GM18498 (cell line): ENCODE results near the gene RPS6KA1.
"Not testable (repeated sequence)": the region's sequence is repeated elsewhere in the genome, so short reads cannot be mapped to it uniquely, and the experiment has no call there.

Experiments used
- ATAC-seq: cut with Tn5 transposase; IDR thresholded peaks from one replicate; pipeline ENCODE4 v1.9.1; 2021; ENCODE audit warnings: mild to moderate bottlenecking, moderate library complexity; ENCODE audit not compliant: unreplicated experiment

Gene RPS6KA1

DNA sequence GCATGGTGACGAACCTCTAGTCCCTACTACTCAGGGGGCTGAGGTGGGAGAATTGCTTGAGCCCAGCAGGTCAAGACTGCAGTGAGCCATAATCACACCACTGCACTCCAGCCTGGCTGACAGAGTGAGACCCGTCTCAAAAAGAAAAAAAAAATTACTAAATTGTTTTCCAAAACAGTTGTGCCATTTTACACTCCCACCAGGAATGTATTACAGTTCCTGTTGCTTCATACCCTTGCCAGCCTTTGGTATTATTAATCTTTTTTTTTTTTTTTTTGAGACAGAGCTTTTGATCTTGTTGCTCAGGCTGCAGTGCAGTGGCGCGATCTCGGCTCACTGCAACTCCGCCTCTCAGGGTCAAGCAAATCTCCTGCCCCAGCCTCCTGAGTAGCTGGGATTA is 55.9 kb downstream of the RPS6KA1 start:
- no peak for ATAC-seq

DNA sequence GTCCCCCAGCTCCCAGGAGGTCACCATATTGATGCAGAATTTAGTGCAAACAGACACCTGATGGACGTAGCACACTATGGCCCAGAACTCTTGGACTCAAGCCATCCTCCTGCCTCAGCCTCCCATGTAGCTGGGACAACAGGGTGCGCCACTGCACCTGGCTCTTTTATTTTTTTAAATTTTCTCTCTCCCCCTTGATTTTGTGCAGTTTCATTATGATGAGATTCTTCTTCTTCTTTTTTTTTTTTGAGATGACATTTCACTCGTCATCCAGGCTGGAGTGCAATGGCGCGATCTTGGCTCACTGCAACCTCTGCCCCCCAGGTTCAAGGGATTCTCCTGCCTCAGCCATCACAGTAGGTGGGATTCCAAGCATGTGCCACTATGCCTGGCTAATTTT is 63.8 kb downstream of the RPS6KA1 start:
- no peak for ATAC-seq

DNA sequence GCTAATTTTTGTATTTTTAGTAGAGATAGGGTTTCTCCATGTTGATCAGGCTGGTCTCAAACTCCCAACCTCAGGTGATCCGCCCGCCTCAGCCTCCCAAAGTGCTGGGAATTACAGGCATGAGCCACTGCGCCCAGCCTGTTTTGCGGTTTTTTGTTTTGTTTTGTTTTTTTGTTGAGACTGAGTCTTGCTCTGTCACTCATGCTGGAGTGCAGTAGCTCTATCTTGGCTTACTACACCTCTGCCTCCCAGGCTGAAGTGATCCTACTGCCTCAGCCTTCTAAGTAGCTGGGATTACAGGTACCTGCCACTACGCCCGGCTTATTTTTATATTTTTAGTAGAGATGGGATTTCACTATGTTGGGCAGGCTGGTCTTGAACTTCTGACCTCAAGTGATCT is 65.0 kb downstream of the RPS6KA1 start:
- ATAC-seq = not testable (repeated sequence)

DNA sequence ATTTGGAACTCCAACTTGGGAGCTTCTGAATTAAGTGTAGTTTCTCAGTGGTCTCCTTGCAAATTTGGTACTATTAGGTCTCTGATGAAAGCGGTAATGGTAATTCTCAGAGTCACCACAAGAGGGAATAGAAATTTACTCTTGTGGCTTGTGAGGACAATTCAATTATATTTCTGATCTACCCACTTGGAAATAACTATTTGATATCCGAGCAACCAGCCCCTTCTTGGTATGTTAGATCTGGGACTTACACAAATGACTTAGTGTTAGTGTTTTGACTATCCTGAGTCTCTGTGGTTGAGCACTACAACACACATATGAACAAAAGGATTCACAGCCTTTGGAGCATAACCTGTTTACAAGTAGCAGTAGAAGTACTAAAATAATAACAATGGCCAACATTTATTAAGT is 68.1 kb downstream of the RPS6KA1 start:
- no peak for ATAC-seq

DNA sequence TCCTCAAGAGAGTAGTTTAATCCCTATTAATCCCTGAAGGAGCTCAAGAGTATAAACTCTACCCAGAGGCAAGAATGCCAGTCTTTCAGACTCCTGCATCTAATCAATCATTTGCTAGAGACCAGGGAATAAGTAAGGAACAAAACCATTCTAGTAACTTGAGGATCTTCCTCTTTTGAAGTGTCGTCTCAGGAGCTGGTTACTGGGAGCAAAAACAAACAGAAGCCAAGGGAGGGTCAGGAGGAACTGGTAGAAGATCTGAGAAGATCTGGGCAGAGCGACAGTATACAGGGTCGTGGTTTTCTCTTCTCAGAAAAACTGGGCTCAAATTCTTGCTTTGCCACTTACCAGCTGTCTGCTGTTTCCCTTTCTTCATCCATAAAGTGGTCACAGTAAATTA is 69.3 kb downstream of the RPS6KA1 start:
- no peak for ATAC-seq

DNA sequence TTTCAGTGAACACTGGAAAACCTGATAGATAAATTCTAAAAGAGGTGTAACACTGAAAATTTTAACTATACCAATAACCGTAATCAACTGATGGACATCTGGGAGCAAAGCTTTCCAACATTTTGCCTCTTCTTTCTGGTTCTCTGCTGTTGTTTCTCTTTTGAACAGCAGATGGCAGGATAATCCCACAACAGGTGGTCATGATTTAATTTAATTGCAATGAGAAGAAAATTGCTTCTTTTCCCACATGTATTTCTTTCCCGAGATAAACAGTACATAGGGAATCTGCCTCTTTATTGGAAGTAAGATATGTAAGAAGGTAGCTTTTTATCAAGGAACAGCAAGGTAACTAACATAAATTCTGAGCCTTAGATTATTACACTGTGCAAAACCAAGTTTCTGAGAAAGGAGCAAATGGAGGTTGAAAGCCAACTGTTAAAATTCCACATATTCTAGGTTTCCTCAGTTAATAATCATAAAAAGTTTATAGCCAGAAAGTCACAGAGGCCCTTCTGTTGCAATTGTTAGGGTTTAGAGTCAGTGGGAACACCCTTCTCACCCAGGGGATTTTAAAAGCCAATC is 72.9 kb downstream of the RPS6KA1 start:
- no peak for ATAC-seq

DNA sequence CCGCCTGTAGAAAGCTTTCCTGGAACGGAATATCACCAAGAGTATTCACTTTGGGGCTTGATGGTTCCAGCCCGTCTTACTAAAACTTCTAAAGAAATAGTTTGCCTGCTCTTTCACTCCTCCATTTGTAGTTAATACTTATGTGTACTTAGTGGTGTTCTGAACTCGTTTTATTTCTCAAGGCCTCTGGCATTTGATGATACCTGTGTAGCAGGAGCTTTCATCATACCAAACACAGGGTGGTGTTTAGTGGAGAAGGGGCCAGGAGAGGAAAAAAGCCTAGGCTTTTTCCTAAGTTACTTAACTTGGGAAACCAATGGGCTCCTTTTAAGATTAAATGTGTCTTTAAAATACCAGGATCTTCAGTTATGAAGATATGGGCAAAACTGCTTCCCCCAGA is 74.3 kb downstream of the RPS6KA1 start:
- no peak for ATAC-seq

DNA sequence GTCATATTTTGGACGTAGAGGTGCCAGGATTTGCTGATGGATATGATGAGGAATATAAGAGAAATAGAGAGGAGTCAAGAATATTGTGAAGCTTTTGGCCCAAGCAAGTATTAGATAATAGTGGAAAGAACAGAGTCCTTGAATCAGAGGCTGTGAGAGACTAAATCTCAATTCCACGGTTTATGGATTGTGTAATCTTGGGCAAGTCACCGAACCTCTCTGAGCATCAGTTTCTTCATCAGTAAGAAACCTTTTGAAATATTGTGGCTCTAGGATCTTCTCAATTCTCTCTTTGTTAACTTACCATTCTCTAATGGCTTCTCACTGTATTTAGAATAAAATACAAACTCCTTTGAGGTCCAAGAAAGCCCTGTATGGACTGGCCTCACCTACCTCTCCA is 77.6 kb downstream of the RPS6KA1 start:
- ATAC-seq = no peak

DNA sequence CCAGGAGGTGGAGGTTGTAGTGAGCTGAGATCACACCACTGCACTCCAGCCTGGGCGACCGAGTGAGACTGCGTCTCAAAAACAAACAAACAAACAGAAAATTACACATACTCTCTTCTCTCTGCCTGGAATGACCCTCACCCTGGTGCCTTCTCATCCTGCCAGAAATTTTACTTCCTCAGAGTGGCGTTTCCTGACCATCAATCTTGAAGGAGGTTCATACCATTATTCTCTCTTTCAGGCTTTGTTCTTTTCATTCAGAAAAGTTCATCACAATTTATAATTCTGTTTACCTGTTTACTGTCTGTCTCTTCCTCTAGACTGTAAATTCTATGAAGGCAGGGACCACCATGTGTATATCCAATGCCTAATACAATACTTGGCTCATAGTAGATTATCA is 79.3 kb downstream of the RPS6KA1 start:
- ATAC-seq = no peak

DNA sequence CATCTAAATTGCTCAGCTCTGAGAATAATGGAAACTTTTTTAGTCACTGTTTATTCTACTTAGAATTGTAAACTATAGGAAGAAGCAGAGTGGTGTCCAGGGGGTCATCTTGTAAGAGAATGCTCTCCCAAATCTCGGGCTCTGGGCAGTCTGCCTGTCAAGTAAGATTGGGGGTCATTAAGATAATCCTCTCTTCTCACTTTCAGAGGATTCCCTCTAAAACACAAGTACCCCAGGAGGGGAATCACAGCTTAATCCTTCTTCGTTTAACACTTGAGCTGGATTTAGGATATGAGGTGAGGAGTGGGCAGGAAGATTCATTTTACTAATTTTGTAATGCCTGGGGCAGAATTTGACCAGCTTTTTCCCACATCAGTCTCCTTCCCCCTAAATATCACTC is 81.2 kb downstream of the RPS6KA1 start:
- no peak for ATAC-seq

DNA sequence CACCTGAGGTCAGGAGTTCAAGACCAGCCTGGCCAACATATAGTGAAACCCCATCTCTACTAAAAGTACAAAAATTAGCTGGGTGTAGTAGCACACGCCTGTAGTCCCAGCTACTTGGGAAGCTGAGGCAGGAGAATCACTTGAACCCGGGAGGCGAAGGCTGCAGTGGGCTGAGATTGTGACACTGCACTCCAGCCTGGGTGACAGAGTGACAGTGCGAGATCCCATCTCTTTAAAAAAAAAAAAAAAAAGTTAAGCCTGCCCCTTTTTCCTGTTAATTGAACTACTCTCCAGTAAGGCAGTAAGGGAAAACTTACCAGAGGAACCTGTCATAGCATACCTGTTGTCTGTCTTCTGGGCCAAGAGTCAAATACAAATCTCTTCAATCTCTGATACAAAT is 83.1 kb downstream of the RPS6KA1 start:
- not testable (repeated sequence) for ATAC-seq

DNA sequence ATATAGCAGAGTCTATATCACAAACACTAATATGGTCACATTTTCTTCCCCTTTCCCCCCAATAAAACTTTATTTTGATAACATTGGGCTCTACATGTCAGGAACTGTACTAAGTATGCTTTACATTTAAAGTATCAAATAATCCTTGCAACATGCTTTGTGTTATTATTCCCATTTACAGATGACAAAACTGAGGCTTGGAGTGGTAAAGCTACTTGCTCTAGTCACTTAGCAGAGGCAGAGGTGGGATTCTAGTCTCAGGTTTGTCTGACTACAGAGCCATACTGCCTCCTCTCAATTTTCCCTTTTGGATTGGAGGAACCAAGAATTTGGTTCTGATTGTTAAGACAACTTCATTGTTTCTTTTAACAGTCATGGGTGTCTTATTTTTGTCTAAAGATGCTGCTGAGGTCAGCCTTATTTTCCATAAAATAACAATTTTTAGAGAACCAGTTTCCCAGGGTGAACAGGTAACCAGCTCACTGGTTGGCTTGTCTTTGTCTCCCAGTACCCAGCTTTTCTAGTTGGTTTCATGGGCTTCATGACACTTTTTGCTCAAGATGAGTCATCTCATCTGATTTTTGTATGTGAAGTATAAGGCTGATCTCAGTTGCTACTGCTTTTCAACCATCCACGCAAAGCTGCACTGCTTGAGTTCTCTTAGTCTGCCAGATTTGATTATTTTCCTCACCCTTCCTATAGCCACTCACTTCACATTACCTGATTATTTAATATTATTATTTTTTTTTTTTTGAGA is 85.3 kb downstream of the RPS6KA1 start:
- no peak for ATAC-seq

DNA sequence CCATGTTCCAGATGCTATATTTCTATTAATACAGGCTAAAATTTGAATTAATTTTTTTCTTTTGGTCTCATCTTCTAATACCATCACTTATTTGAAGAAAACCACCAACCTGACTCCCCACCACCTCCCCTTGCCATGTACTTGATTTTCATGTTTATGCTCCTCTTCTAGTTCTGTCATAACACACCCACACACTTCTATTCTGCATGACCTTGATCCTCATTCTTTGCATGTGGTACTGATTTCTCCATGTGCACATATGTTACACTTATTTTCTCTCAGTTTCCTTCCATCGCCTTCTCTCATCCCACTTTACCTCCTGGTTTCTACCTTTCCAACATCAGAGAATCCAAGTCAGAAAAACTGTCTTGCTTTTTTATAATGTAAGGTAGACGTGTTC is 87.3 kb downstream of the RPS6KA1 start:
- no peak for ATAC-seq

DNA sequence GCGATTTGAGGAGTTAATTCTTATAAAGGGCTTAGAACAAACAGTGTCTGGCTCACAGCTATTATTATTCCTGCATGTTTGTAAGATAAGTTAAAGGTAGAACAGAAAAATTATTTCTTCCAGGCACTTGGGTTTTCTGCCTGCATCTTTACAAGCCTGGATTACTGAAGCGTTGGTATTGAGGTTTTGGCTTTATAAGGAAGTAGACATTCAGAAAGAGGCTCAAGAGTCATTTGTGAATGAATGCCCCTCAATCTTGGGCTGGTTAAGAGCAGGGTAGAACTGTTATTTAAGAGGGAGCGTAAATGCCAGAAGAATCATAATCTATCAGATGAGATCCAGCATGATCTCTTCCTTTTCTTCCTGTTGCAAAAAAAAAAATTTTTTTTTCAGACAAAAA is 89.0 kb downstream of the RPS6KA1 start:
- no peak for ATAC-seq
